ENCODE data around the gene AJUBA.
"Not testable (repeated sequence)": the region's sequence is repeated elsewhere in the genome, so short reads cannot be mapped to it uniquely, and the experiment has no call there.

Gene AJUBA

DNA sequence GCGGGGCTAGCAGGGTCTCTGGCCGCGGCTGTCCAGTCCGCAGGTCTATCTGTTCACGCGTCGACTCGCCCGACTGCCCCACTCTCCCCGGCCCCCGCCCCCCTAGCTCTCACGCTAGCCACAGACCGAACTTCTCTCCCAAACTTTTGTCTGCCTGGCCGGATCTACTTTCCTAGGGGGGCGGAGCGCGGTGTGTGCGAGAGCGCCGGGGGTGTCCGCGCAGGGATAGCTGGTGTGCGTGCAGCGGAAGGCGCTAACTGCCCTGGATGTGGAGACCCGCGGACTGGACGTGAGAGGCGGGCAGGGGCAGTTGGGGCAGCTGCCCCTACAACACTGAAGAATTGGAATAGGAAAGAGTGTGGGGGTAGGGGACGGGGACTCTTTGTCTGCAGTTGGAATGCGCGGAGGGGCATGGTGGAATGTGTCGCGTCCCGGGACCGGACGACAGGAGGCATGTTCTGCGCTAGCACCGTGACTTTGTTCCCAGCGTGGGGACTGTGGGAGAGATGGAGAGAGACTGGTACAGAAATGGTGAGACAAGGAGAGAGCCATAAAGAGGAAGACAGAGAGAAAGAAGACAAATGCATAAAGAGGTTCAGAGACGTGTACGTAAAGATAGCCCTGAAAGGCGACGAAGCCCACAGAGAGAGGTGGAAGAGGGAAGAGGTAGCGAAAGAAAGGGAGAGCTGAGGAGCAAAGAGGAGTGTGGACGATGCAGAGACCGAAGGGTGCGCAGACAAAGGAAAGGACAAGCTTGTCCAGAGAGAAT is at the start of gene AJUBA:
Gene AJUBA (minus strand): TSS at position 75 of the 769 bp plus-strand sequence. CDS start 285 bp downstream, outside the sequence.
- peak; percentile 75 for DNase-seq

DNA sequence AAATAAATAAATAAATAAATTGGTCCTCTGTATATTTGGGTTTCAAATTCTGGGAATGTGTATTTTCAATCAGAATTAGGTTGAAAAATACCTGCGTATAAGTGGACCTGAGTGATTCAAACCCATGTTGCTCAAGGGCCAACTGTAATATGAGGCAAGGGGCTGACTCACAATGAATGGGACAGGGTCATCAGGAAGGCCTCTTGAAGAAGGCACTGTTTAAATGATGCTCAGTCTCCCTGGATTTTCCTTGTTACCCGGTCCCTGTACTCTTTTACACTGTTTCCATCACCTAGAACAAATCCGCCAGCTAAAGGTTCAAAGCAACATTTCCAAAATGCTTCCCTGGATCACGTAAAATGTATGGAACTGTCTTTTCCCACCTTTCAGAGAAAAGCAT is 48.6 kb upstream of the AJUBA start:
- no peak for DNase-seq

- DNase-seq = no peak
These were observed 46.4 kb upstream of the AJUBA start for GRCh38 chr14:23028799-23029198.

- no peak for DNase-seq
These were observed 42.9 kb upstream of the AJUBA start for GRCh38 chr14:23025151-23025814.

DNA sequence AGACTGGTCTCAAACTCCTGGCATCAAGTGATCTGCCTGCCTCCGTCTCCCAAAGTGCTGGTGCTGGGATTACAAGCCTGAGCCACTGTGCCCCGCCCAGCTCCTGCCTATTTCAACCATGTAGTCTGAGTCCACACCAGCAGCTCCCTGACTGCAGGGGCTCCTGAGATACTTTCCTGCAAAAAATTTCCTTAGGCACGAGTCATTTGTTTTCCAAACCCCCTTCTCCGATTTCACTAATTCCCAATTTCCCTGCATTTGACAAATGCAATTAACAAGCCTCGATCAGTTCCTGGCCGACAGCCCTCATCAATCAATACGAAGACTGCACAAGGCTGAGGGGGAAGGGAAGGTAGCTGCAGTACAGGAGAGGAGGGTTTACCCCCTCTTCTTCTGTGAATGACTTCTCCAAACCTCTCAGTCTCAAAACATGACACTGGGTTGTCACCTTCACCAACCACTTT is 42.3 kb upstream of the AJUBA start:
- no peak for DNase-seq

DNA sequence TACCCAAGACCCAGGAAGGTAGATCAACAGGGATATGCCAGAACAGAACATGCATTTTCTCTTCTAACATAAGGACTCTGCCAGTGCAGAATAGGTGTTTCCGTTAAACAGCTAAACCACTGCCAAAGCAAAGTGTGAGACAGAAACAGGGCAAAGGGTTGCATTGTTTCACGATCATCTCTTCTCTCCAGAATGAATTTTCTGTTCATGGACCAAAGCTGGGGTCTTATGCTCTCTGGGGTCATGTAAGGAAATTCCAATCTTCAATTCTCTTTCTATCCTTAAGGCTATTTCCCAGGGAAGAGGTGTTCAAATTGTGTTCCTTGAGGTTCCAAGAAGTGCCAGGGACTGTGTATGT is 41.4 kb upstream of the AJUBA start:
- DNase-seq = no peak

DNA sequence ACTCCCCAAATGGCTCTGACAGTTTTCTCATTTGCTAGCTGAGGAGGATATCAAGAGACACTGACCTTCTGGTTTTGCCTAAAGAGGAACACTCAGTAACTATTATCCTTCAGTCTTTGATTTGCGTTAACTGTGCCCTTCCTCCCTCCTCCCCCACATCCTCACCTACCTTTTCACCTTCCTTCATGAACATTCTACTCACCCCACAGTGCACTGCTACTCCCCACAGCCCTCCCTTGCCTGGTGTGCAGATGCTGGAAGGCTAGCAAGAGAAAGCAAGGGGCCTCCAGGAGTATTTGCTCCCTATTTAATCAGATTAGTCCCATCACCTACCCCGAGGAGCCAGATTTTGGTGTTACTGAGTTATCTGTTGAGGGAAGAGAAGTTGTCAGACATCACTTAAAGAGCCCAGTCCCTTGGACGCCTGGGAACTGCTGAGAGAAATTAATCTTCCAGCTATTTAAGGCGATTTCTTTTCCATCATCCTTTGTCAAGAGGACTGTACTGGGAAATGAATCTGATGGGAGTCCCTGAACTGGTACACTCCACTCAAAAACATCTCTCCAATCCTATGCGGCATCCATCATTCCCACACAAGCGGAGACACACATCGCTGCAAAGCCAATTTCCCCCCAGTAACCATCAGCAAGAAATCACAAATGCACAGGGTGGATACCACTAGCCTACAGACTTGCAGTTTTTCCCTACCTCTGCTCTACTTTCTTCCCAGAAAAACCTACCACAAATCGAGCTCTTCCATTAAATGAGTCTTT is 40.9 kb upstream of the AJUBA start:
- DNase-seq = no peak

DNA sequence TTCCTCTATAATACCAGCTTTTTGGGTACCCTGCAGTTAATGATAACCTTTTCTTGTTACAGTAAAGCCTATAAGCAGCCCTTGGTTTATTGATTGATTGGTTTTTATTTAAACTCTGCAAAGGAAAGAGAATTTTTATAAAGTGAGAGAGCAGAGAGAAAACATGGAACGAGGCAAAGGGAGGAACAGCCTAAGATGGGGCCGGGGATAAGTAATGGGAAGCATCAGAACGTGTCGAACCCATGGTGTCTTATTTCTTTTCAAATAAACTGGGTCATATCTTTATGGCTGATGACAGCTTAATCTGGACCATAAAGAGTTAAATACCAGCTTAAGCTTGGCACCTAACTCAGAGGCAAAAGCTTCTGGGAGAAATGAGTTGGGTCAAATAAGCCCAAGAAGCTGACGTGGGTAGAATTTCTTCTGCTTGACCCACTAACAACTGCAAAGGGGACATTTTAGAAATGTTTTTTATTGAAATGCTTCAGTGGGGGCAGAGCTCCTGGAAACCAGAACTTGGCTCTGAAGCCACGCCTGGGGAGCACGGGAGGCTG is 39.6 kb upstream of the AJUBA start:
- DNase-seq = no peak

- no peak for DNase-seq
These were observed 39.1 kb upstream of the AJUBA start for GRCh38 chr14:23021434-23021833.

GRCh38 chr14:23020143-23021128 is 38.1 kb upstream of the AJUBA start:
- DNase-seq = no peak

DNA sequence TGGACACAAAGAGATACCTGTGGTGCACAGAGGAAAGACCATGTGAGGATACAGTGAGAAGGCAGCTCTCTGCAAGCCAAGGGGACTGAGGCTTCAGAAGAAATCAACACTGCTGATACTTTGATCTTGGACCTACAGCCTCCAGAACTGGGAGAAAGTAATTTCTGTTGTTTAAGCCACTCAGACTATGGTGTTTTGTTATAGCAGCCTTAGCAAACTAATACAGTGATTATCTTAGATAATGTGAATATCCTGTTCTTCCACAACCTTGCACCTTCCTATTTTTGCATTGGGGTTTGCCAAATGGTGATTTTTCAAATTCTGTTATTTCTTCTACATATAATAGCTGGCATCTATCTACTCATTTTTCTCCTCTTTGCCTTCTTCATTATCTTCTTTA is 35.8 kb upstream of the AJUBA start:
- no peak for DNase-seq

- DNase-seq = no peak
These were observed 34.7 kb upstream of the AJUBA start for GRCh38 chr14:23017091-23017490.

GRCh38 chr14:23015618-23016017 is 33.3 kb upstream of the AJUBA start:
- no peak for DNase-seq

- not testable (repeated sequence) for DNase-seq
These were observed 31.4 kb upstream of the AJUBA start for GRCh38 chr14:23013749-23014054.

DNA sequence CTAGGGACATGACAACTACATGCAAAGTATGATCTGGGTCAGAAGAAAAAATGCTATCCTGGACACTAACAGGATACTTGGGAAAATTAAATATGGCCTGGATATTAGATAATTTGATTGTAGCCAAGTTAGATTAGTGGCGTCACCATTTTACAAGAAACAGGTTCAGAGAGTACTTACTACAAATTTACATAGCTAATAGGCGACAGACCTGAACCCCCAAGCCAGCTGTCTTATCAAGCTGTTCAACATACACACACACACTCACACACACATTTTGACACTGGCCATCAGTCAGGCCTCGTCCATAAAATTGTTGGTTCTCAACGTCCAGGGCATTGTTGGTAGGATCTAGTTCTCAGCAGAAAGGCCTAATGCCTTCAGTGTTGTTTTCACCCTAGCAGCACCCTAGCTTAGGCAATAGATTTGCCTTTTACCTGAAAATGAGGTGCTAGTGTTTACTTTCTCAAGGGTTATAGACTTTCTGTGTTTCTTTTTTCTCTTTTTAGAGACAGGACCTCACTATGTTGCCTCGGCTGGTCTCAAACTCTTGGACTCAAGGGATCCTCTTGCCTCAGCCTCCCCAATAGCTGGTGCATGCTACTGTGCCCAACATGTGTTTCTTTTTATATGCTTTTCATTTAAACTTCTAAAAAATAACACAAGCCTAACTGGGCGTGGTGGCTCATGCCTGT is 30.9 kb upstream of the AJUBA start:
- no peak for DNase-seq

DNA sequence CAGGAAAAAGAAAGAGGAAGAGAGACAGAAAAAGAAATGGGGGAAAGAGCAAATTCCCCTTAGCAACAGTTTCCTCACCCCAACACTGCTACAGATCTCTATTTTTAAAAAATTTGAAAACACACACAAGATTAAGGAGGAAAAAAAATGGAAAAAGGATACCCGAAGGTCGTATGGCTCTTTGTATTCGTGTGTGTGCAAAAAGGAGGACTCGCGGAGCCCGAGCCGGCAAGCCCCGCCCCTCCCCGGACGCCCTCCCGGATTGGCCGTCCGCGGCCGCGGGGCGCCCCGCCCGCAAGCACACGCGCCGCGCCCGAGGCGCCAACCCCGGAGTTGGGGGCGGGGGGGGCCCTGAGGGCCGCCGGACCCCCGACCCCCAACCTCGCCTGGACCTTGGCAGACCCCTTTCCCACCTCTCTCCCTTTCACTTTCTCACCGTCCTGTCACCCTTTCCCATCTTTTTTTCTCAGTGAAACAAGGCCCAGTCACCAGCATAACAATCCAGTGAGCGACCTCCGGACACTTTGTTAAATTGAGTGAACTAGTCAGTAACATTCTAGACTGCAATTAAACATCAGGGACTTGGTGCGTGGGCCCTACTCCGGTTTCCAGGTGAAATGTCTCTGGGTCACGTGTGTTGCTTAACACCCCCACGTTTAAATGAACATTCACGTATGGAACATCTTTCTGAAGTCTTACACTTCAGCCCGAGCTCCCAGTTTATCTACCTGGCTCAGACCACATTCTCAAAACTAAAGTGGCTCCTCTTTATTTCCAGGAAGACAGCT is 27.8 kb upstream of the AJUBA start, which contains the start of gene C14orf93:
Gene C14orf93 (minus strand): TSS at position 205 of the 788 bp plus-strand sequence. CDS start 11,120 bp downstream, outside the sequence.
- DNase-seq = peak; percentile 82

DNA sequence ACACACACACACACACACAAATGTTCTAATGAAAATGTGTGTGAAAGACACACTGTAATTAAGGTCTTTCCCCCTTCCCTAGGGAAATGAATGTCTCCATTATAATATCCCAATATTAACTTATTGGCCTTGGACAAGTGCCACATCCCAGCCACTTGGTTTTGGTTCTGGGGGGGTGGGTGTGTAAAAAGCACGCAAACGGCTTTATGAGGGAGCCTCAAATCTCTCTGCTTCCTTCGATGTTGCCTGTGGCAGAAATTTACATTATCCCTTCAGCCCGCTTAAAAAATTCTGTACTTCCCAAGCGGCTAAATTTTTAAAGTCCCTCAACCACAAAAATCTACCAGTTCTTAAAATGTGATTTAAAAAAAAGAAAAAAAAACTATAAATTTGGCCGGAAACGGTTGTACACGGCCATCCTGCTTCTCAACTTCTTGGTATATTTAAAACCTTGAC is 27.2 kb upstream of the AJUBA start:
- no peak for DNase-seq

DNA sequence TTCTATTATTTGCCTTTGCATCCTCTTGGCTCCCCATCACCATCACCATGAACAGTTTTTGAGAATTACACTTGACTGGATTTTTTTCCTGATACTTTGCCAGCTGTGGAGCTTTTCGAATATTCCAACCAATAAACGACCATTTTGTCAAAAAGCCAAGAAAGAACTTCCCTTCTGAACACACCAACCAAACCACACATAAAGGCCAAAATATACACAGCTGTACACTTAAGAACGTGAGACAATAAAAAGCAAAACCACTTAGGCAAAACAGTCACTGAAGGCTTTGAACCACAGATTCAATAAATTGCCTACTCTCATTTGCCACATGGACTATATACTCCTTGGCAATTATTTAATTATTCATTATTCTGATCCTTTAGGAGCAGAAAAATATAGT is 26.5 kb upstream of the AJUBA start:
- no peak for DNase-seq

DNA sequence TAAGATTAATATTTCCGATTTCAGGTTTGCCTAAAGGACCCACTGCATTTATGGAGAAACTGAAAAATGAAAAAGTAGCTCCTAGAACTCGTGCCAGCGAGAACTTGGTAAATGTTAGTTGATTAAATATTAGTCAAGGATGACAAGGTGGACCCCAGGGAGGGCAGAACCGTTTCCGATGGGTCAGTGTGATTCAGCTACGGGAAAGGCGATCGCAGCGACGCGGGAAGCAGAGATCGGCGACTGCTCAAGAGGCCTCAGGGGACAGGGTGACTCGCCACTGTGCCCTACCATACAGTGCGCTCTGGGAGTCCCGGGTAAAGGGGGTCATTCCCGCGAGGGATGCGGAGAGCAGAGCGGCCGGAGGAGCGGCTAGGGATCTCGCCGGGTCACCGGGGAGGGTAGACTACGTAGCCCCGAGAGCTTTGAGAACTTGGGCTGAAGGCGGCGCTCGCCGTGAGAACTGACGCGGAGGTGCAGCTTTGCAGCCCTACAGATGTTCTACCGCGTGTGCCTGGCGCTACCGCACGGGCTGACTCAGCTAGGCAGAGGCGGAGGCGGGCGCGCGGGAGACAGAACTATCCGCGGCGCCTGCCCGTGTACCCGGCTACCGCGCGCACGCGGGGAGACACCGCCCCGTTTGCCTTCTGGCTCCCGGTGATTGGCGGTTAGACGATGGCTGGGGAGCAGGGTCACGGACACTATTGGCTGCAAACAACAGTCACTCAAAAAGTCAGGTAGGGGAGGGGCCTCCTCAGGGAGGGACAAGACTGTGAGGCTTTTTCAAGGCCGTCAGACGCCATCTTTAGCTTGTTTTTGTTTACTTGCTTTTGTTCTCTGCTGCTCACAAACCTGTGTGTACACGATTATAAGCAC is 24.4 kb upstream of the AJUBA start:
- DNase-seq = peak; percentile 96

DNA sequence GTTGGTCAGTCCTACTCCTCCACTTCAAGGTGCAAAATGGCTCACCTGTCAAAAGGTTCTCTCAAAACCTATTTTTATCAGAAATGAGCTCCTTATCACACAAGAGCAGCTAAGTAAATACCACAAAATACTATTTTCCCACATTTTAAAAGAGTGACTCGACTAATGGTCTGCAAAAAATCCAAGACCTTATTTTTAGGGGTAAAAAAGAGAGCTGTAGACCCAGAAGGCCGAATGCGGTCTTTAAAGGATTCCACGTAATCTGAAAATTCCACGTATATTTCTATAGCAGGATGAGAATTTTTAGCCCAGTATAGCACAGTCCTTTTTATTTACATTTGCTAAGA is 23.8 kb upstream of the AJUBA start:
- no peak for DNase-seq
